ENCODE results near the gene PHAF1. TPM values are rescaled to one million over a fixed set of nuclear protein-coding genes. Genes with fewer than 3 reads are reported as not detected.

PHAF1 gene
- total RNA-seq, 2 experiments from 2014 or later, result 12.7 to 14.0 TPM

- intact Hi-C loops (cut with DNase I, micrococcal nuclease), result no loop called here
- Mint-ChIP-seq H3K4me1 (peaks cover 25% of the 10 kb centered on the region), H3K27me3 (no peaks in the 10 kb centered on the region), H3K9me3 (ENCODE audit: low read depth) (no peaks in the 10 kb centered on the region), H3K4me3 (no peak overlapping the region), H3K27ac (no peak overlapping the region), H3K36me3 (ENCODE audit: low read depth) (peaks cover 55% of the 10 kb centered on the region)
- ATAC-seq (no peak), DNase-seq (no peak)
- ChIA-PET POLR2A (no interaction called here), CTCF (interaction anchor here (0.5 to 2.0 kb wide), 14 partner anchors 9 to 238 kb away, joined by 3 to 7 read pairs (median 4); partner anchors contain the start of genes SLC9A5 and TMEM208)
Observed at GRCh38 chr16:67197704-67198103, 88.0 kb downstream of the PHAF1 start.

Other genes starting within 250 kb of the PHAF1 start
- gene PDP2, start 229.4 kb upstream of the PHAF1 start, total RNA-seq, result 10 to 100 TPM; 27.8 to 36.6 TPM
- gene CDH16, start 191.1 kb upstream of the PHAF1 start, total RNA-seq, result not detected
- under 1 TPM; 0.19 to 0.55 TPM for gene RRAD, start 184.4 kb upstream of the PHAF1 start, total RNA-seq
- 100 to 1,000 TPM; 171 to 186 TPM for gene CIAO2B, start 175.5 kb upstream of the PHAF1 start, total RNA-seq
- 10 to 100 TPM; 30.5 to 31.6 TPM for gene CES2, start 174.4 kb upstream of the PHAF1 start, total RNA-seq
- 1 to 10 TPM; 1.6 to 1.9 TPM for gene CES3, start 148.7 kb upstream of the PHAF1 start, total RNA-seq
- gene CES4A, start 121.4 kb upstream of the PHAF1 start, total RNA-seq, result 10 to 100 TPM; 13.5 to 15.7 TPM
- 10 to 100 TPM; 84.6 to 90.2 TPM for gene CBFB, start 80.8 kb upstream of the PHAF1 start, total RNA-seq
- gene B3GNT9, start 41.1 kb downstream of the PHAF1 start, total RNA-seq, result 1 to 10 TPM; 2.3 to 3.0 TPM
- 10 to 100 TPM; 22.0 to 34.0 TPM for gene TRADD, start 50.0 kb downstream of the PHAF1 start, total RNA-seq
- gene FBXL8, start 50.0 kb downstream of the PHAF1 start, total RNA-seq, result 10 to 100 TPM; 15.5 to 21.0 TPM
- gene HSF4, start 54.8 kb downstream of the PHAF1 start, total RNA-seq, result 10 to 100 TPM; 15.7 to 20.7 TPM
- 10 to 100 TPM; 15.5 to 17.5 TPM for gene NOL3, start 60.6 kb downstream of the PHAF1 start, total RNA-seq
- 10 to 100 TPM; 28.8 to 30.4 TPM for gene MATCAP1, start 74.0 kb downstream of the PHAF1 start, total RNA-seq
- under 1 TPM in 1 of 2 experiments, not detected in 1; 0.16 TPM for gene EXOC3L1, start 80.2 kb downstream of the PHAF1 start, total RNA-seq
- gene E2F4, start 82.2 kb downstream of the PHAF1 start, total RNA-seq, result 100 to 1,000 TPM in 1 of 2 experiments, 10 to 100 TPM in 1; 91.4 to 110 TPM
- 1 to 10 TPM; 3.0 to 4.6 TPM for gene ELMO3, start 89.2 kb downstream of the PHAF1 start, total RNA-seq
- gene TMEM208, start 117.2 kb downstream of the PHAF1 start, total RNA-seq, result 10 to 100 TPM; 13.6 to 31.2 TPM
- gene FHOD1, start 137.5 kb downstream of the PHAF1 start, total RNA-seq, result 10 to 100 TPM; 75.5 to 77.2 TPM
- gene SLC9A5, start 139.0 kb downstream of the PHAF1 start, total RNA-seq, result 1 to 10 TPM; 4.5 to 5.5 TPM
- gene PLEKHG4, start 169.6 kb downstream of the PHAF1 start, total RNA-seq, result 10 to 100 TPM; 21.1 to 23.1 TPM
- 1 to 10 TPM; 1.8 to 2.0 TPM for gene KCTD19, start 216.8 kb downstream of the PHAF1 start, total RNA-seq
- under 1 TPM; 0.51 to 0.66 TPM for gene LRRC36, start 216.9 kb downstream of the PHAF1 start, total RNA-seq

All from activated CD4-positive, alpha-beta T cell treated with anti-CD3 and anti-CD28 coated beads for 36 hours (primary cell).